ENCODE data around the gene DCD. TPM values are rescaled to one million over a fixed set of nuclear protein-coding genes. Genes with fewer than 3 reads are reported as not detected.

DCD gene
- not detected in 2 replicates for total RNA-seq

GRCh38 chr12:54648265-54648664 is at the start of gene DCD:
DCD (minus strand) TSS chr12:54648365; CDS start chr12:54648303, 62 bp downstream.

GRCh38 chr12:54634795-54635194 is 13.4 kb downstream of the DCD start, which contains the start of gene LACRT:
LACRT (minus strand) TSS chr12:54634895; CDS start chr12:54634841, 54 bp downstream.

Other genes starting within 250 kb of the DCD start
- 68.7 and 180 TPM in 2 replicates for gene ITGA5, start 229.1 kb downstream of the DCD start, total RNA-seq
- 0.76 TPM in 1 of 2 replicates, not detected in the other for gene GTSF1, start 174.8 kb downstream of the DCD start, total RNA-seq
- gene NCKAP1L, start 150.6 kb downstream of the DCD start, total RNA-seq, result under 0.01 TPM in 1 of 2 replicates, not detected in the other
- gene PDE1B, start 98.8 kb downstream of the DCD start, total RNA-seq, result not detected in 2 replicates
- gene PPP1R1A, start 59.7 kb downstream of the DCD start, total RNA-seq, result not detected in 2 replicates
- not detected in 2 replicates for gene LACRT, start 13.5 kb downstream of the DCD start, total RNA-seq
- not detected in 2 replicates for gene MUCL1, start 206.2 kb upstream of the DCD start, total RNA-seq